ENCODE results near the gene PLCB3. TPM values are rescaled to one million over a fixed set of nuclear protein-coding genes. Genes with fewer than 3 reads are reported as not detected.

PLCB3 gene
- polyA plus RNA-seq, 3 donors from 2014 or later, result 0.33 to 0.49 TPM; not detected in 1

- H3K9me3 Mint-ChIP-seq, result no peaks in the 10 kb centered on the region
- peak overlapping the region; percentile 79 to 86 (median 85) for H3K4me3 Mint-ChIP-seq
- peak overlapping the region in 3 of 6 donors; percentile 62 to 77 (median 64) for H3K27ac Mint-ChIP-seq
- peaks cover 2 to 10% (median 3%) of the 10 kb centered on the region in 3 donors for H3K27me3 Mint-ChIP-seq (ENCODE audit: low read depth in 3 of 3)
- H3K4me1 Mint-ChIP-seq, result peaks cover 15 to 22% of the 10 kb centered on the region in 2 donors
- DNase-seq, result no peak
- H3K36me3 Mint-ChIP-seq, result no peaks in the 10 kb centered on the region
These were observed 908 bp downstream of the PLCB3 start for GRCh38 chr11:64252003-64252872.

- H3K4me3 Mint-ChIP-seq, result peak overlapping the region in 3 of 5 donors; percentile 13 to 49 (median 35)
These were observed 1.7 kb downstream of the PLCB3 start for GRCh38 chr11:64253043-64253442.

GRCh38 chr11:64253481-64253880 lies 2.2 kb downstream of the PLCB3 start:
- H3K4me3 Mint-ChIP-seq, result peak overlapping the region in 3 of 5 donors; percentile 13 to 49 (median 35)
- H3K9me3 Mint-ChIP-seq, result no peaks in the 10 kb centered on the region
- H3K27me3 Mint-ChIP-seq (ENCODE audit: low read depth in 3 of 3), result peaks cover 2 to 10% (median 3%) of the 10 kb centered on the region in 3 donors
- no peak for DNase-seq
- H3K4me1 Mint-ChIP-seq, result peaks cover 8 to 16% of the 10 kb centered on the region in 2 donors
- peak overlapping the region in 2 of 6 donors; percentile 13 to 40 for H3K27ac Mint-ChIP-seq
- H3K36me3 Mint-ChIP-seq, result no peaks in the 10 kb centered on the region

More at GRCh38 chr11:64253043-64253442, 1.7 kb downstream of the PLCB3 start:
- Mint-ChIP-seq H3K27me3 (ENCODE audit: low read depth in 3 of 3) (peaks cover 2 to 10% (median 3%) of the 10 kb centered on the region in 3 donors), H3K4me1 (peaks cover 10 to 18% of the 10 kb centered on the region in 2 donors), H3K27ac (peak overlapping the region in 1 of 6 donors; percentile 13), H3K9me3 (no peaks in the 10 kb centered on the region), H3K36me3 (no peaks in the 10 kb centered on the region)
- DNase-seq, result no peak

- H3K4me1 Mint-ChIP-seq, result peaks cover 8 to 17% of the 10 kb centered on the region in 2 donors
- H3K27ac Mint-ChIP-seq, result no peak overlapping the region
- peaks cover 2 to 11% (median 3%) of the 10 kb centered on the region in 3 donors for H3K27me3 Mint-ChIP-seq (ENCODE audit: low read depth in 3 of 3)
- no peak for DNase-seq
- H3K4me3 Mint-ChIP-seq, result no peak overlapping the region
- H3K9me3 Mint-ChIP-seq, result no peaks in the 10 kb centered on the region
- peaks cover 0 to 1% (median under 1%) of the 10 kb centered on the region in 3 donors for H3K36me3 Mint-ChIP-seq
These were observed 3.0 kb downstream of the PLCB3 start for GRCh38 chr11:64254326-64254725.

- no peaks in the 10 kb centered on the region for H3K9me3 Mint-ChIP-seq
- H3K27me3 Mint-ChIP-seq (ENCODE audit: low read depth in 3 of 3), result peaks cover 2 to 13% (median 6%) of the 10 kb centered on the region in 3 donors
- DNase-seq, result no peak
- H3K4me1 Mint-ChIP-seq, result peaks cover 8 to 20% of the 10 kb centered on the region in 2 donors
- peaks cover 0 to 5% (median 4%) of the 10 kb centered on the region in 3 donors for H3K36me3 Mint-ChIP-seq
- H3K27ac Mint-ChIP-seq, result peak overlapping the region in 1 of 6 donors; percentile 30
- no peak overlapping the region for H3K4me3 Mint-ChIP-seq
These were observed 4.1 kb downstream of the PLCB3 start for GRCh38 chr11:64255135-64256128.

GRCh38 chr11:64256300-64256699 lies 5.0 kb downstream of the PLCB3 start:
- Mint-ChIP-seq H3K36me3 (peaks cover 0 to 5% (median 4%) of the 10 kb centered on the region in 3 donors), H3K9me3 (no peaks in the 10 kb centered on the region), H3K4me1 (peaks cover 8 to 16% of the 10 kb centered on the region in 2 donors), H3K4me3 (no peak overlapping the region), H3K27ac (no peak overlapping the region), H3K27me3 (ENCODE audit: low read depth in 3 of 3) (peaks cover 2 to 11% (median 6%) of the 10 kb centered on the region in 3 donors)
- no peak for DNase-seq

- H3K27me3 Mint-ChIP-seq (ENCODE audit: low read depth in 3 of 3), result peaks cover 0 to 5% (median 4%) of the 10 kb centered on the region in 3 donors
- H3K9me3 Mint-ChIP-seq, result no peaks in the 10 kb centered on the region
- no peak for DNase-seq
- H3K4me3 Mint-ChIP-seq, result no peak overlapping the region
- peaks cover 0 to 9% (median 4%) of the 10 kb centered on the region in 3 donors for H3K36me3 Mint-ChIP-seq
- H3K27ac Mint-ChIP-seq, result no peak overlapping the region
- H3K4me1 Mint-ChIP-seq, result peaks cover 0 to 8% of the 10 kb centered on the region in 2 donors
These were observed 7.0 kb downstream of the PLCB3 start for GRCh38 chr11:64258356-64258755.

GRCh38 chr11:64258946-64259532 lies 7.7 kb downstream of the PLCB3 start:
- H3K9me3 Mint-ChIP-seq, result no peaks in the 10 kb centered on the region
- no peak overlapping the region for H3K4me3 Mint-ChIP-seq
- peaks cover 0 to 4% of the 10 kb centered on the region in 2 donors for H3K4me1 Mint-ChIP-seq
- H3K27ac Mint-ChIP-seq, result no peak overlapping the region
- peaks cover 0 to 5% (median 4%) of the 10 kb centered on the region in 3 donors for H3K27me3 Mint-ChIP-seq (ENCODE audit: low read depth in 3 of 3)
- no peak for DNase-seq
- peaks cover 0 to 9% (median 4%) of the 10 kb centered on the region in 3 donors for H3K36me3 Mint-ChIP-seq

- peaks cover 0 to 4% of the 10 kb centered on the region in 2 donors for H3K4me1 Mint-ChIP-seq
- H3K9me3 Mint-ChIP-seq, result no peaks in the 10 kb centered on the region
- no peak for DNase-seq
- H3K36me3 Mint-ChIP-seq, result peaks cover 0 to 9% (median 4%) of the 10 kb centered on the region in 3 donors
- H3K27me3 Mint-ChIP-seq (ENCODE audit: low read depth in 3 of 3), result peaks cover 0 to 5% (median 4%) of the 10 kb centered on the region in 3 donors
- no peak overlapping the region for H3K4me3 Mint-ChIP-seq
- no peak overlapping the region for H3K27ac Mint-ChIP-seq
These were observed 8.3 kb downstream of the PLCB3 start for GRCh38 chr11:64259533-64260067.

GRCh38 chr11:64260147-64260708 lies 8.9 kb downstream of the PLCB3 start:
- Mint-ChIP-seq H3K9me3 (no peaks in the 10 kb centered on the region), H3K27me3 (ENCODE audit: low read depth in 3 of 3) (peaks cover 0 to 5% (median 4%) of the 10 kb centered on the region in 3 donors), H3K4me3 (no peak overlapping the region), H3K4me1 (peaks cover 0 to 4% of the 10 kb centered on the region in 2 donors), H3K36me3 (peaks cover 0 to 9% (median 4%) of the 10 kb centered on the region in 3 donors), H3K27ac (peak overlapping the region in 2 of 6 donors; percentile 24 to 29)
- DNase-seq, result no peak

GRCh38 chr11:64261556-64262080 lies 10.3 kb downstream of the PLCB3 start:
- DNase-seq, result no peak
- Mint-ChIP-seq H3K27ac (no peak overlapping the region), H3K9me3 (no peaks in the 10 kb centered on the region), H3K4me1 (peaks cover 0 to 4% of the 10 kb centered on the region in 2 donors), H3K36me3 (peaks cover 0 to 9% (median 4%) of the 10 kb centered on the region in 3 donors), H3K4me3 (no peak overlapping the region), H3K27me3 (ENCODE audit: low read depth in 3 of 3) (peaks cover 0 to 5% (median 5%) of the 10 kb centered on the region in 3 donors)

GRCh38 chr11:64262271-64263002 lies 11.1 kb downstream of the PLCB3 start:
- no peaks in the 10 kb centered on the region for H3K9me3 Mint-ChIP-seq
- peak overlapping the region in 1 of 6 donors; percentile 55 for H3K27ac Mint-ChIP-seq
- DNase-seq, result no peak
- H3K36me3 Mint-ChIP-seq, result peaks cover 0 to 9% (median 4%) of the 10 kb centered on the region in 3 donors
- H3K4me1 Mint-ChIP-seq, result peaks cover under 1 to 4% of the 10 kb centered on the region in 2 donors
- no peak overlapping the region for H3K4me3 Mint-ChIP-seq
- H3K27me3 Mint-ChIP-seq (ENCODE audit: low read depth in 3 of 3), result peaks cover 0 to 5% (median 5%) of the 10 kb centered on the region in 3 donors
